A549 (cell line): Measurements from ENCODE around the gene SPSB3.

Experiments
- BHLHE40 ChIP-seq: IDR thresholded peaks from 2 replicates; pipeline ENCODE4 v1.6.1; 2012; ENCODE audit warnings: low read depth, low read length, inconsistent platforms
- EP300 ChIP-seq, 2 experiments: fragments of >200 bp; sonication (Bioruptor Twin); formaldehyde crosslinking; IDR thresholded peaks; 2 replicates in 1 of 2; 3 replicates in 1 of 2; pipeline ENCODE4 v1.6.1; 2016 to 2017
- NR3C1 ChIP-seq: fragments of >200 bp; sonication (Bioruptor Twin); formaldehyde crosslinking; IDR thresholded peaks from 3 replicates; pipeline ENCODE4 v1.6.1; 2017
- PHF8 ChIP-seq: fragments of 200-600 bp; sonication (generic); IDR thresholded peaks from 2 replicates; pipeline ENCODE4 v1.6.1; 2016; ENCODE audit warnings: low read depth, mild to moderate bottlenecking, antibody characterized with exemption, moderate library complexity, borderline replicate concordance
- RAD21 ChIP-seq, 2 experiments: fragments of >200 bp in 1 of 2; sonication (Bioruptor Twin) in 1 of 2; formaldehyde crosslinking in 1 of 2; IDR thresholded peaks in 1 of 2; conservative IDR thresholded peaks in 1 of 2; 2 replicates in 1 of 2; 3 replicates in 1 of 2; pipeline ENCODE4 v1.6.1; 2012 to 2018; ENCODE audit warnings: inconsistent platforms in 1 of 2
- RCOR1 ChIP-seq: fragments of 150-350 bp; IDR thresholded peaks from 2 replicates; pipeline ENCODE4 v1.6.1; 2014; ENCODE audit warnings: antibody characterized with exemption, low read length, low read depth
- TF ChIP-seq, protein P1 (sequence below): fragments of >200 bp; sonication (Bioruptor Twin); formaldehyde crosslinking; IDR thresholded peaks from 3 replicates; pipeline ENCODE4 v1.5.1; 2016
- TF ChIP-seq, protein P2 (sequence below): fragments of 200-600 bp; sonication (generic); IDR thresholded peaks from 2 replicates; pipeline ENCODE4 v1.6.1; 2016; ENCODE audit warnings: antibody characterized with exemption, mild to moderate bottlenecking, moderate library complexity

DNA sequence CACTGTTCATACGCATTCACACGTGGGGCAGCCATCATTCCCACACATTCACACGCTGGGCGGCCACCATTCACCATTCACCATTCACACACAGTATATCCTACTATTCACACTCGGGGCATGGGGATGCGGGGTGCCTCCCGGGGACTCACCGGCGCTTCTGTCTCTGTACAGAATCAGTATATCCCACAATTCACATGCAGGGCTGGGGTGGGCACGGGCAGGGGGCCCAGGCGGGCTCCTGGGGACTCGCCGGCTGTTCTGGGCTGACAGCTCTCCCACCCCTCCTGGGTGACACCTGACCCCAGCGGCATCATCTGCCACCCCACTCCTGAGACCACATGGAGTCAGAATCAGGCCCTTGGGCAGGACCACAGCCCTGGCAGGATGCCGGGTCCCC lies 20.6 kb downstream of the SPSB3 start:
- TF ChIP-seq EP300 (IDR thresholded peaks at IDR 0.05), result no peak
- TF ChIP-seq, protein P1, sequence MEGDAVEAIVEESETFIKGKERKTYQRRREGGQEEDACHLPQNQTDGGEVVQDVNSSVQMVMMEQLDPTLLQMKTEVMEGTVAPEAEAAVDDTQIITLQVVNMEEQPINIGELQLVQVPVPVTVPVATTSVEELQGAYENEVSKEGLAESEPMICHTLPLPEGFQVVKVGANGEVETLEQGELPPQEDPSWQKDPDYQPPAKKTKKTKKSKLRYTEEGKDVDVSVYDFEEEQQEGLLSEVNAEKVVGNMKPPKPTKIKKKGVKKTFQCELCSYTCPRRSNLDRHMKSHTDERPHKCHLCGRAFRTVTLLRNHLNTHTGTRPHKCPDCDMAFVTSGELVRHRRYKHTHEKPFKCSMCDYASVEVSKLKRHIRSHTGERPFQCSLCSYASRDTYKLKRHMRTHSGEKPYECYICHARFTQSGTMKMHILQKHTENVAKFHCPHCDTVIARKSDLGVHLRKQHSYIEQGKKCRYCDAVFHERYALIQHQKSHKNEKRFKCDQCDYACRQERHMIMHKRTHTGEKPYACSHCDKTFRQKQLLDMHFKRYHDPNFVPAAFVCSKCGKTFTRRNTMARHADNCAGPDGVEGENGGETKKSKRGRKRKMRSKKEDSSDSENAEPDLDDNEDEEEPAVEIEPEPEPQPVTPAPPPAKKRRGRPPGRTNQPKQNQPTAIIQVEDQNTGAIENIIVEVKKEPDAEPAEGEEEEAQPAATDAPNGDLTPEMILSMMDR, result no peak
- TF ChIP-seq, protein P2, sequence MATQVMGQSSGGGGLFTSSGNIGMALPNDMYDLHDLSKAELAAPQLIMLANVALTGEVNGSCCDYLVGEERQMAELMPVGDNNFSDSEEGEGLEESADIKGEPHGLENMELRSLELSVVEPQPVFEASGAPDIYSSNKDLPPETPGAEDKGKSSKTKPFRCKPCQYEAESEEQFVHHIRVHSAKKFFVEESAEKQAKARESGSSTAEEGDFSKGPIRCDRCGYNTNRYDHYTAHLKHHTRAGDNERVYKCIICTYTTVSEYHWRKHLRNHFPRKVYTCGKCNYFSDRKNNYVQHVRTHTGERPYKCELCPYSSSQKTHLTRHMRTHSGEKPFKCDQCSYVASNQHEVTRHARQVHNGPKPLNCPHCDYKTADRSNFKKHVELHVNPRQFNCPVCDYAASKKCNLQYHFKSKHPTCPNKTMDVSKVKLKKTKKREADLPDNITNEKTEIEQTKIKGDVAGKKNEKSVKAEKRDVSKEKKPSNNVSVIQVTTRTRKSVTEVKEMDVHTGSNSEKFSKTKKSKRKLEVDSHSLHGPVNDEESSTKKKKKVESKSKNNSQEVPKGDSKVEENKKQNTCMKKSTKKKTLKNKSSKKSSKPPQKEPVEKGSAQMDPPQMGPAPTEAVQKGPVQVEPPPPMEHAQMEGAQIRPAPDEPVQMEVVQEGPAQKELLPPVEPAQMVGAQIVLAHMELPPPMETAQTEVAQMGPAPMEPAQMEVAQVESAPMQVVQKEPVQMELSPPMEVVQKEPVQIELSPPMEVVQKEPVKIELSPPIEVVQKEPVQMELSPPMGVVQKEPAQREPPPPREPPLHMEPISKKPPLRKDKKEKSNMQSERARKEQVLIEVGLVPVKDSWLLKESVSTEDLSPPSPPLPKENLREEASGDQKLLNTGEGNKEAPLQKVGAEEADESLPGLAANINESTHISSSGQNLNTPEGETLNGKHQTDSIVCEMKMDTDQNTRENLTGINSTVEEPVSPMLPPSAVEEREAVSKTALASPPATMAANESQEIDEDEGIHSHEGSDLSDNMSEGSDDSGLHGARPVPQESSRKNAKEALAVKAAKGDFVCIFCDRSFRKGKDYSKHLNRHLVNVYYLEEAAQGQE, result no peak
- TF ChIP-seq NR3C1, result no peak
- TF ChIP-seq RAD21 (conservative IDR thresholded peaks at IDR 0.05 in 1 of 2, IDR thresholded peaks at IDR 0.05 in 1 of 2), result no peak
- TF ChIP-seq BHLHE40, result no peak
- TF ChIP-seq RCOR1, result no peak
- TF ChIP-seq PHF8, result no peak
